GM20000 (cell line): Measurements from ENCODE around the gene HNRNPDL.

Experiments used
- DNase-seq: peaks from one replicate; pipeline ENCODE4 v3.0.0; 2012; ENCODE audit warnings: low spot score
- CTCF ChIP-seq: IDR thresholded peaks from 2 replicates; pipeline ENCODE4 v1.5.1; 2012; ENCODE audit warnings: mild to moderate bottlenecking, control low read depth; ENCODE audit errors: extremely low read depth, missing control alignments

HNRNPDL gene

GRCh38 chr4:82439088-82439487 lies 8.8 kb upstream of the HNRNPDL start:
- no peak for DNase-seq
- TF ChIP-seq CTCF, result no peak

GRCh38 chr4:82437285-82438005 lies 7.2 kb upstream of the HNRNPDL start:
- DNase-seq, result no peak
- TF ChIP-seq CTCF, result no peak

- no peak for DNase-seq
- no peak for TF ChIP-seq CTCF
Observed at GRCh38 chr4:82436780-82437179, 6.5 kb upstream of the HNRNPDL start.

GRCh38 chr4:82436130-82436529 lies 5.9 kb upstream of the HNRNPDL start:
- no peak for TF ChIP-seq CTCF
- DNase-seq, result no peak

GRCh38 chr4:82434949-82435348 lies 4.7 kb upstream of the HNRNPDL start:
- TF ChIP-seq CTCF, result no peak

GRCh38 chr4:82433791-82434190 lies 3.5 kb upstream of the HNRNPDL start:
- TF ChIP-seq CTCF, result no peak
- no peak for DNase-seq

More at GRCh38 chr4:82434949-82435348, 4.7 kb upstream of the HNRNPDL start:
- no peak for DNase-seq

GRCh38 chr4:82432596-82432995 lies 2.3 kb upstream of the HNRNPDL start:
- no peak for DNase-seq
- TF ChIP-seq CTCF, result no peak
